GM12872 (cell line): ENCODE data around the gene UBE2H.

Experiments used
- CTCF ChIP-seq: IDR thresholded peaks from 3 replicates; pipeline ENCODE4 v1.5.1; 2011; ENCODE audit warnings: low read depth, mild to moderate bottlenecking, low read length, moderate library complexity; ENCODE audit not compliant: insufficient read depth

The UBE2H gene

GRCh38 chr7:129958643-129959470 is 6.1 kb upstream of the UBE2H start:
- TF ChIP-seq CTCF: no peak

GRCh38 chr7:129955993-129956543 is 3.3 kb upstream of the UBE2H start:
- no peak for TF ChIP-seq CTCF

GRCh38 chr7:129952086-129952652 is 591 bp downstream of the UBE2H start:
- no peak for TF ChIP-seq CTCF

GRCh38 chr7:129951226-129952085 is 1.3 kb downstream of the UBE2H start:
- TF ChIP-seq CTCF: no peak

GRCh38 chr7:129950933-129951225 is 1.9 kb downstream of the UBE2H start:
- no peak for TF ChIP-seq CTCF

GRCh38 chr7:129950191-129950932 is 2.4 kb downstream of the UBE2H start:
- no peak for TF ChIP-seq CTCF
